ENCODE data around the gene MAPKAP1.

- TF ChIP-seq CTCF (IDR thresholded peaks at IDR 0.05) (no peak), ZFX (IDR thresholded peaks at IDR 0.05; ENCODE audit: borderline replicate concordance) (no peak)
These were observed 307.3 kb downstream of the MAPKAP1 start for GRCh38 chr9:125399666-125400065.

Measured in 22Rv1 (cell line).